Measurements from ENCODE around the gene PTPRD.

Gene PTPRD

DNA sequence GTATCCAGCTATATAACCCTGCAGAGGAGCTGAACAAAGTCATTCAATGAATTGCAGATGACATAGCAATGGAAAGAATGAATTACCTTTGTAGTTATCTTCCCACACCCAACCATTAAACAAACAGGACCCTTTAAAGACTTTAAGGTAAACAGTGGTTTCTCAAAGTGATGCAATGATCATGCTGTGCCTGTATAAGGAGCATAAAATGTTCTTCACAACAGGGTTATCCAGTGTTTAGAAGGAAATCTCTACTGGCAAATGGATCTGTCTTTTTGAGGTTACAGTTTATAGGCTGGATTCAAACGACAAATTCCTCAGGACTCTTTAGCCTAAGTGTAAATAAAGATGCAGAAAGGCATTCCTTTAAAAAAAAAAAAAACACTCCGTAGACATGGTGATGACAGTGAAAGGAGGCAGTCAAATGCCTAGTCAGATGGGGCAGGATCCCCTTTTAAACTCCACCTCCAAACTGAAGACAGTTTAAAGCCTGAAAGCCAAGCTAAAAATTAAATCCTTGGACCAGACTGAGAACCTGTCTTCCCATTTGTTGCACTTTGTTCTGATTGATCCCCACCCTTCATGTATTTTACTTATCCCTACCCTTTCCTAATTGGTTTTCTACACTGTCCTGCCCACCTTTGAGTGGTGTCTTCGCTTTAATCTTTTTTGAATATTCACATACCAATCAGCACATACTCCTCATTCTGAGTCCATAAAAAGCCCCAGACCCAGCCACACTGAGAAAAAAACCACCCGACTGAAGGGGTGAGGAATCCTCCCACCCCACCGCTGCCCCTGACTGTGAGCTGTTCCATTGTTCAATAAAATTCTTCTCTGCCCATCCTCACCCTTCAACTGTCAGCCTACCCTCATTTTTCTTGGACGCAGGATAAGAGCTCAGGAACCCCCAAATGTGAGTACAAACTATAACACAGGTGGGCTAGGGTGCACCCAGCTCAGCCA is 2052.0 kb downstream of the PTPRD start:
- no peak for DNase-seq (ENCODE audit: low read depth in 2 of 3, low spot score in 1 of 3)

DNA sequence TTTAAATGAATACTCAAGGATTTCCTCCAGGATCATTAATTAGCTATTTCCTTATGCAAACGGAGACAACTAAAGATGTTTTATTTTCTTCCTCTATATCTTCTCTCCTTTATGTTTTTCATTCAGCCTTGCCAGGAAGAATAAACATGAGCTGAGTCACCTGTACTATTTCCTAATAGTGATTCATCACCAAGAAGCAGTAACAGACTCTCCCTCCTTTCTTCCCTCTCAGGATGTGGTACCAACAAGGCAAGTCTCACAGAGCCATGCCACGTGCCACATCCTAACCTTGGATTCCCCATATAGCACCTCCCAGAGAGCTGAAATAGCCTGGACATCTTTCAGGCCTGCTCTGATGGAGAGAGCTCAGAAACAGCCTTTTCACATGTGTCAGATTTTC is 2054.6 kb downstream of the PTPRD start:
- no peak for DNase-seq (ENCODE audit: low read depth in 2 of 3, low spot score in 1 of 3)

DNA sequence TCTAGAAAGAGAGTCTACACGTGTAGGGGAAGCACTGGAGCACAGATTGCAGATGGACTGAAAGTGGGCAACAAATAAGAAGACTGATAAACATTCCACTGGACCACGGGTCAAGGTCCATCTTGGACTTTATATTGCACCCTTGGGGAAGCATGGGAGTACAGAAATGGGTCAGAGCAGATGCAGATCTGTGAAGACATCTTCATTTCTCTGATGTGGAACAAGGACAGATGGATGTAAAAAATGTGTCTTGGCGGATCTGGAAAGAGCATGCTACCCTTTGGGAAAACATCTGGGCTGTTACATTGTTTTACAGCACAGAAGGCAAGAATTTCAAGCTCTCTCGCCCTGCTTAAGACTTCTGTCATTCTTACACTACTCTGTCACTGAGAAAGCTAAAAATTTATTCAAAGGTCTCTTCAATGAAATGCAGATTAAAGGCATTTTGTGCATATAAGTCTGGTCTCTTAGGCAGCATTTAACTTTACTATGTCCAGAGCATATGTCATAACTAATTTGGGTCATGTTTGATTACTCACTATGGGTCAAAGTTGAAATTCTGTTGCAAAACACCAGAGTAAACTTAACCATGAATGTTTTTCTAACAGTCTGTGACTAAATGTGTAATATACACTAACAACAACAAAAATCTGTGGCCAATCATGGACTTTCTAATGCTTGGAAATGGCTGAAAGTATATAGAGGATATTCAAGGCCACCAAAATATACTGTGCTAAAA is 2056.9 kb downstream of the PTPRD start:
- DNase-seq (ENCODE audit: low read depth in 2 of 3, low spot score in 1 of 3), result no peak

DNA sequence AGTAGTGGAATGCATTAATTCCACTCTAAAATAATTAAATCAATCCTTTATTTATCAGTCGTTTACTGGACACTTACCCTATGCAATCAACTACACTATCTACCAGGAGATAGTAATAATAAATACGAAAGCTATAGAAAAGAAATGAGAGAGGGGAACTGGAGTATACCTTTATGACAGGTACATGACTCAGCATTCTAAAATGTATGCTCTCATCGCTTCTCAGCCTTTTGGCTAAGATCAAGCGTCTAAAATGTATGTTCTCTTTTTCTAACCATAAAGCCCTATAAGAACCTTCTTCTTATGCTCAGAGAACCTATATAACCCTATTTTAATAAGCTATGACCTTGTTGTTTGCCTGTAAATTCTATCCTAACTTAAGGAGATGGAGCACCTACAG is 2059.4 kb downstream of the PTPRD start:
- DNase-seq (ENCODE audit: low read depth in 2 of 3, low spot score in 1 of 3), result no peak

DNA sequence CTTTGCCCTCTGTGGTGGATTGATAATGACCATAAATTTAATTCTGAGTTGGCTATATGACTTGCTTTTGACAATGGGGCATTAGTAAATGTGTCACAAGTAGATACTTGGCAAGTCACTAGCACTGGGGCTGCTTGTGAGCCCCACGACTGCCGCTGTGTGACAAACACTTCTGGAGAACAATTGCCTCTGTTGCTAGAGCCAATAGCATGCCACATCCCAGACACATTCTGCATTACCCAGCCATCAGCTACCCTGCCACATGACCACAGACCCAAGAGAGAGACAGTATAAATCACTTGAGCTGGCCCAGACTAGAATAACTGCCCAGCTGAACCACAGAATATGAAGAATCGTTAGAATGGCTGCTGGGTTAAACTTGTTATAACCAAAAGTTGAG is 2060.1 kb downstream of the PTPRD start:
- DNase-seq (ENCODE audit: low read depth in 2 of 3, low spot score in 1 of 3), result no peak

DNA sequence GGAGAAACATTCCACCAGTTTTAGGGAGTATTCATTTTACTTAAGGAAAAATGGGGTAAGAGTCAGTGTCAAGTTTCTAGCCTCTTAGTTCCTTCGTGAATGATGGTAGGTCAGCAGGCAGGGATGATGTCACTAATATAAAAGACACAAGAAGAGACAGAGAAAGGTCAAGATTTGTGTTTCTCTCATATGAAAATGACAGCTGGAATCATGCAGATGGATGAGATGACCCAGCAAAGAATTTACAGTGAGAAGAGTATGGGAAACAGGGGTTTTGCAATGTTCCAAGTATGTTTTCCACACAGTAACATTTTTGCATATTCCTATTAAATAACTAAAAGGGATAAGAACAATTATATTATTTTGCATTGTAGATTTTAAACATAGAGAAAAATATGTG is 2063.6 kb downstream of the PTPRD start:
- no peak for DNase-seq (ENCODE audit: low read depth in 2 of 3, low spot score in 1 of 3)

DNA sequence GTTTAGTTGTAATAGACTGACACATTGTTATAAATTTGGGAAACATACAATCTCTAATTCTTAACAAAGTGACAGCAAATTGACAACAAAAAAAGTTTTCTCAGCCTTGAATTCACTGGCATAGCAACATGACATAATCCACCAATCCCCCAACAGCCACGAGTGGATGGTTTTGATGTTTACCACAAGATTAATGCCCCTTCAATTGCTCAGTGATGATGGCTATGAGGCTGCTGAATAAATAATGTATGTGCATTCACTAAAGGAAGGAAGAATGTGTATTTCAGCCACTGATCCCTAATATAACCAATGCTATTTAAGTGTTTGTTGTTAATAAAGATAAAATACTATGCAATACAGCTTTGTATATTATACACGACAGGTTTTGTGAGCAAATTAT is 2069.6 kb downstream of the PTPRD start:
- DNase-seq (ENCODE audit: low read depth in 2 of 3, low spot score in 1 of 3), result no peak

DNA sequence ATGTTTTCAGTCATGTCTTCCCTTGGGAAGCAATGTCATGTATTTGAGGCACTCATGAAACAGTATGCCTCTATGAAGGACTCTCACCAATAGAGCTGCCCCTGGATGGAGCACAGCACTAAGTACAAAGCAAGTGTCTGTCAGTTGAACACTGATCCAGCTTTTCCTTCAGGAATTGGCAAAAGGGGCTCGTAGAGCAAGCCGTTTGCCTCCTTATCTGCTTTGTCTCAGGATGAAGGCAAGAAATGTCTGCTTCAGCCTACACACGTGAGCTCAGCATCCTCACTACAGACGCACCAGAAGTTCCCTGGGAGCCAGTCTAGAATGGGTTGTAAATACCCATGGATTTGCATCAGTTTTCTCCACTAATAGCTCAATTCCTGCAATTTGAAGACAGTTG is 2070.3 kb downstream of the PTPRD start:
- DNase-seq (ENCODE audit: low read depth in 2 of 3, low spot score in 1 of 3), result no peak

DNA sequence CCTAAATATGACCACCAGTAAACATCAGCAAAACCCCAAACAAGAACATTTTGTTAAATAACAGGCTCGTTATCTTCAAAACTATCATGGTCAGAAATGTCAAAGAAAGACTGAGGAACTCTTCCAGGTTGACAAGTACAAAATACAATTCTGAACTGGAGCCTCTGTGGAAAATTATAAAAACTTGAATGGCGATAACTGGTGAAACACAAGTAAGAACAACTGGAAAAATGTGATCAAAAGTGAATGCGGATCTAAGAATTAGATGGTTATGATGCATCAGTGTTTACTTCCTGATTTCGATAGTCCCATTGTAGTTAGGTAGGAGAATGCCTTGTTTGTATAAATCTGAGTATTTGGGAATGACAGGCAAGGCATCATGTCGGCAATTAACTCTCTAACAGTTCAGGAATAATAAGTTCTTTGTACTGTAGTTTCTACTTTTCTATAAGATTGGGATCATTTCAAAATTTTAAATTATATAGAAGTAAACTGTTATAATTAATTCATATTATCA is 2073.1 kb downstream of the PTPRD start:
- no peak for DNase-seq (ENCODE audit: low read depth in 2 of 3, low spot score in 1 of 3)

DNA sequence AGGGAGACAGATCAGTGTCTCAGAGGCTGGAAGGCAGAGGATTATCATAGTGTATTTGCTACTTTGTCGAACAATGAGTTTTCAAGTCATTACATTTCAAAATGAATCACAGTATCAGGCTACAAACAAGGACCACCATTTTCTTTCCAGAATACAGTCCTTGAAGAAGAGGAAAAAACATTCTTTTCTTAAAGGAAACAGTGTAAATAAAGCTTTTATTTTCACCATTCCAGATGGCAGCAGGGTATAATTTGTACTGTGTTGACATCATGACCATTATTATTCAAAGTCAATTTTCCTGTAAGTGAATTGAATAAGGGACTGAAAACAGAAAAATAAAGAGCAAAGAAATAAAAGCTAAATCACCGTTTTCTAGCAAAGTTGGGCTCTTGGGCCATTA is 2076.0 kb downstream of the PTPRD start:
- no peak for DNase-seq (ENCODE audit: low read depth in 2 of 3, low spot score in 1 of 3)

DNA sequence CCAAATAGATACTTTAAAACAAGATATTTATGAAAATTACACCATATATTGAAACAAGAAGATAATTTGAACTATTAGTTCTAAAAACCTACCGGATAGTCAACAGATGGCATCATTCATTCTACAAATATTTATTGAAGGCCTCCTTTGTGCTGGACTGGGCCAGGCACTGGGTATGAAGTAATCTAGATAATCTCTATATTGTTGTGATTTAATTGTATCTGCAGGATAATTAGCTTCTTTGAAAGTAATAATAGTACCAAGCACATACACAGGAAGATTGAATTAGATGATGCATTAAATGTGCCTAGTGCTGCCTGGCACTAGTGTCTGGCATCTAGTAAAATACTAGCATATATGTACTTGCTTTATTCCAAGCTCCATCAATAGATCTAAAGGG is 2078.0 kb downstream of the PTPRD start:
- no peak for DNase-seq (ENCODE audit: low read depth in 2 of 3, low spot score in 1 of 3)

DNA sequence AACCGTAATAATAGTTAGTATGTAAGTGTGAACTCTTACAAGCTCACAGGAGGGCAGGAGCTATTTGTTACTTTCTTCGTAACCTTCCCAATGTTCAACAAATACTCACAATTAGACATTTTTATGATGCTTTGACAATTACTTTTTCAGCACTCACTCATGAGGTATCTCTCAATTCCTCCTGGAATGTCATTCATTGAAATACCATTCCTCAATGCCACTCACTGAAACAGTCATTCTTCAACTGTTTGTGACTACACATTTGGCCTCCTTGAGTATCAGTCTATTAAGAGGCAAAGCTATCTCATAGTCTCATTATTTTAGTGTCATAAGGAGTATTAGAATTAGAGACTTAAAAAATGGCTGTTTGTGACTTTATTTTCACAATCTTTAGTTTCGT is 2079.1 kb downstream of the PTPRD start:
- no peak for DNase-seq (ENCODE audit: low read depth in 2 of 3, low spot score in 1 of 3)

DNA sequence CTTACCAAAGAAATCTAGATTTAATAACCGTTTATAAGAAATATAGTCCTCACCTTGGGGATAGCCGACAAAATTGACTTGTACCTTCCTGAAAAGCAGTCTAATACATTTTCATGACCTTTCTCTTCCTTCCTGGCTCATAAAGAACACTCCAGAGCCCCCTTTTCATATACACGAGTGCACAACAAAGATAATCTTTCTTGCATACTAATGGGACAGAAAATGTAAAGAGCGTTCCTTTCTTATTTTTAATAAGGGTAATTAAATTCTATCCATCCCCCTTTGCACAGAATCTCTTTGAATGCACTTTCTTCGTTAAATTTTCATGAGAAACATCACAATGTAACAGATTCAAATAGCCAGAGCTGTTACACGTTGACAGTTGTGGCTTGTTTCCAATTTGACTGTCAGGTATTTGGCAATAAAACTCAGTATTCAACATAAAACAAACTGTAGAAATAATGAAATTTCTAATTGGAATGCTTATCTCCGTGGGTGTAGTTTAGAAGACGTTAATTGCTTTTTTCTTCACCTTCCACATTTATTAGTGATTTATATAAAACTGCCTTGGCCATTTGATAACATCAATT is 2080.9 kb downstream of the PTPRD start:
- DNase-seq (ENCODE audit: low read depth in 2 of 3, low spot score in 1 of 3), result no peak

DNA sequence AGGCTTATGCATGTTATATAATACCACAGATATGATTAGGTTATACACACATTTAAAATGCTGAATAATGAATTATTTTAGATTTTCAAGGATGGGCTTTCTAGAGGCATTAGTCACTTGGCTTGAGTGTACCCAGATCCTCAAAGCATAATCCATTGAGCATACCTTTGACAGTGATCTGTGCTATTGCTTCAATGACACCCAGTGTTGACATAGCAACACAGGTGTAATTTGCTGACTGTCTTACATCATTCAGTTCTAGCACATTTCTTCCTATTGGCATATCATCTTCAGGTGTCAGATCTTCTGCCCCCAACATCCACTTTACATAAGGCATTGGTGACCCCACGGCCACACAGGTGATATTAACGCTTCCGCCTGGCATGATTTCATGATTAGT is 2091.7 kb downstream of the PTPRD start:
- no peak for DNase-seq (ENCODE audit: low read depth in 2 of 3, low spot score in 1 of 3)

DNA sequence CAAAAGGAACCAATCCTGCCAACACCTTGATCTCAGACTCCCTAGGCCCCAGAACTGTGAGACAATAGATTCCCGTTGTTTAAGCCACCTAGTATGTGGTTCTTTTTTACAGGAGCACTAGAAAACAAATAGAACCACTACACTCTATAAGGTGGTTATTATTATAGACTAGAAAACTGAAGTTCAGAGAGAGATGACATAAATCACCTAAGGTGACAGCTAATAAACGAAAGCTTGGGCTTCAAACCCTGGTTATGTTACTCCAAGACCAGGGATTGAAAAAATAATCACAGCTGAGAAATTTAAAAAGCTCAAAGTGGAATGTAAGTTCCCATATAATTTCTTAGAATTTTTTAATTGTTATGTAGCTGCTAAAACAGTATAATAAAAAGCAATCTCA is 2097.1 kb downstream of the PTPRD start:
- DNase-seq (ENCODE audit: low read depth in 2 of 3, low spot score in 1 of 3), result no peak

DNA sequence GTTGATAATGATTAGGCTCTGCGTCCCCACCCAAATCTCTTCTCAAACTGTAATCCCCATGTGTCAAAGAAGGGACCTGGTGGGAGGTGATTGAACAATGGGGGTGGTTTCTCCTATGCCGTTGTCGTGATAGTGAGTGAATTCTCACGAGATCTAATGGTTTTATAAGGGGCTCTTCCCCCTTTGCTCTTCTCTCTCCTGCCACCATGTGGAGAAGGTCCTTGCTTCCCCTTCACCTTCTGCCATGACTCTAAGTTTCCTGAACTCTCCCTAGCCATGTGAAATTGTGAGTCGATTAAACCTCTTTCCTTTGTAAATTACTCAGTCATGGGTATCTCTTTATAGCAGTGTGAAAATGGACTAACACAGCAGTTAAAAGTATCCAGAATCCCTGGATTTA is 2098.0 kb downstream of the PTPRD start:
- DNase-seq (ENCODE audit: low read depth in 2 of 3, low spot score in 1 of 3), result no peak

DNA sequence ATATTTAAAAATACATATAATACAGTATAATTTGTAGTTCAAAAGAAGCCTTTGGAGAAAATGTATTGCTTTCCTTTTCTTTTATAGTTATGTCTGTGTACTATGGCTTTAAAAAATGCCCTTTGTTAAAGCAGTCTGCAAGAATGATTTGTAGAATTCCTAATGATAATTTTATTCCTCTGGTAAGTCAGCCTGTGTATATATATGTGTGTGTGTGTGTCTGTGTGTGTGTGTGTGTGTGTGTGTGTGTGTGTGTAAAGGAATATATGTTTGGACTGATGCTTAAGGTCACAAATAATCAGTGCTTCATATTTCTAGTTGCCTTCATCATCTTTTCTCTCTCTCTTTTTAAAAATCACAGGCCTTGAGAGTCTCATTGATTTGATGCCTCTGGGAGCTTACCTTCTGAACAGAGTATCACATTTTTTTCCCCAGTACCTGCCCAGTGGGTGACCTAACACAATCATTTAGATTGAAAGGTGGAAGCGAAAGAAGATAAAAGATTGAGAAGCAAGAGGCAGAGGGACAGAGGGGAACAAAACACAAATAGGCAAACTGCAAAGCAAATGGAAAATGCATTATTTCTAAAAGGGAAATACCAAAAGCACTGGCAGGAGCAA is 2104.0 kb downstream of the PTPRD start:
- DNase-seq (ENCODE audit: low read depth in 2 of 3, low spot score in 1 of 3), result no peak

DNA sequence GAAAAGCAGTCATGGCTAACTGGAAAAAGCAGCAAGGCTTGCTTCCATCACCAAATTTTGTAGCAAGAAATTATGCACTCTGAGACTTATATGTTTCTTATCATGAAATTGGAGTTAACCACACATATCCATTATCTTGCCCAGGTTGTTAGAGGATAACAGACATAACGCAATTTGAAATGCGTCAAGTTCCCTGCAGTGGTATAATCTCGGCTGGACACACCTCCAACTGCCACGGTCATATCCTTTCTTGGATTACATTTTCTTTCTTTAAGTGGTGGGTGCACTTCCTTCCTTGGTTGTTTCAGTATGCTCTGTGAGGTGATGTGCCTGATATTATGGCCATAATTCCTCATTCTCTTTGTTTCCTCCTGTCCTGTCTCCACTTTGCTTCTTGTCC is 2118.2 kb downstream of the PTPRD start:
- DNase-seq (ENCODE audit: low read depth in 2 of 3, low spot score in 1 of 3), result no peak

DNA sequence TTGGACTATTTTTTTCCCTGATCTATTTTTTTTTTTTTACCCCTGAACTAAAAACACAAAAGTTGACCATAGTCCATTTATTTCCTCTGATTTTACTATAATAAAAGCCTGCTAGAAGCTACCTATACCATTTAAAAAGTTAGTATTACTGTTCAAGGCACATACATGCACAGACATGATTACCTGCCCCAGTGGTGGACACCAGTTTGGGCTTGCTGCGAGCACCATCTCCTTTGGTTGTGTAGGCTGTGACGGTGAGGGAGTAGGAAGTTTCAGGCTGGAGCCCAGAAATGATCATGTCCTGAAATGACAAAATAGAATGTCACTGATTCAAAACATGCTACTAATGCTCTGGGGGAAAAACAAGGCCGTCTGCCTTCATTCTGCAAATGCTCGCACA is 2120.1 kb downstream of the PTPRD start:
- DNase-seq (ENCODE audit: low read depth in 2 of 3, low spot score in 1 of 3), result no peak

DNA sequence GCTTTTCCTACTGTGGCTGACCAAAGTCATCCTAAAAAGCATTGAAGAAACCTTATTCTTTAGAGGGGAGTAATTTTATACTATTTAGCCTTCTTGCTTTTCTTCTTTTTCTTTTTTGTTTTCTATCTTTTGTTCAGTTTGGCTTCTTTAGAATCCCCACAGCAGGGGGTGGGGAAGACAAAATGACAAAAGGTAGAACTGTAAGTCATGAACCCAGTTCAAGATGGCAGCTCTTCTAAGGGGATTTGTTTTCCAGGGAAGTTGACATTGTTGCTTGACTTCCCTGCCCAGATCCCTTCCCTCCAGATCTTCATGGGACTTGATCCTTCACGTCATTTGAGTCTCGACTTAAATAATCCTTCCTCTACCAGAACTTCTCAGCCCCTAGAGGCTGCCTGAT is 2120.8 kb downstream of the PTPRD start:
- no peak for DNase-seq (ENCODE audit: low read depth in 2 of 3, low spot score in 1 of 3)

DNA sequence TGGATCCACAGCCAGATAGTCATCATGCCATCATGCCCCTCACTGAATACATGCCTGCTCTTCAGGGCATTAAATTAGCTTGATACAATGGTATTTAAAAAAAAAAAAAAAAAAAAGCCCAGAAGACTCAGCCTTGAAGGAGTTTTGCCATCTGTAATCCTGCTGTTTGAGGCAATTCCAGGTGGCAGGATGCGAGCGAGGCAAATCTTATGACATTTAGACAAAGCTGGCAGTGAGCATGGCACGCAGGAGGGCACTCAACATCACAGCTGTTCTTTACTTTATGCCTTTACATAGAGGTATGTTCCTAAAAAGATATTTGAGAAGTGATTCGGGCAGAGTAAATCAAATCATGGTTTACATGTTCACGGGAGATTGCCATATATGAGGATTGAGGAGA is 2121.2 kb downstream of the PTPRD start:
- no peak for DNase-seq (ENCODE audit: low read depth in 2 of 3, low spot score in 1 of 3)
